ENCODE results near the gene RIMBP2. TPM values are rescaled to one million over a fixed set of nuclear protein-coding genes. Genes with fewer than 3 reads are reported as not detected.

The RIMBP2 gene
- polyA plus RNA-seq, 3 donors, result 16.5 to 26.5 (median 20.9) TPM

DNA sequence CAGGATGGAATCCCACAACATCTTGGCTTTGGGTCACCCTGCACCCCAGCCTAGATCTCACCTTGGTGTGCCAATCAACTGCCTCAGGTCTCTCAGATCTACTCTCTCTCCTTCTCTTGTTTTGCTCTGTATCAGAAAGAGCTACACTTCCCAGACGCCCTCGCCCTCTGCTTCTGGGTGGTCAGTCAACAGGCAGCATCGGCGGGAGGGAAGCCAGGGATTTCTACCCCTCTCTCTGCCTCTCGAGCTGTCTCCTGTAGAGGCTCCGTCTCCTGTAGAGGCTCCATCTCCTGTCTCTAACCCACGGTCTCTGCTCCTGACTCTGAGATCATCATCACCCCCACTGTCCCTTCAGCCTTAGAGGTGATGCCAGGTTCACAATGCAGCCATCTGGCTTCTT lies 226.8 kb downstream of the RIMBP2 start:
- DNase-seq (ENCODE audit: extremely low read depth in 1 of 11, low read depth in 9 of 11, low spot score in 4 of 11), result no peak

DNA sequence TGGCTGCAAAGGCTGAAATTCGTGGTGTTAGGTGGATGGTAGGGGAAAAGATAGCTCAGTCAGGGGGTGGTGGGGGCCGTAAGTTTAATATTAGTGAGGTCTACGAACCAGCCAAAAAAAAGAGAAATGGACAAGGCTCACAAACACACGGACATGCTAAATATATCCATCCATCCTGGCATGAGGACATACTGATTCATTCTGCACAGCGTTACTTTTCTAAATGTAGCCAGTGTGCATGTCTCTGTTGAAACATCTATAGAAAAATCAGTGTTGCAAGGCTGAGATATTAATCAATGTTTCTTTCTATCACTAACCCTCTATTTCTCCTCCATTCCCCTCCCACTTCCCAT lies 227.8 kb downstream of the RIMBP2 start:
- no peak for DNase-seq (ENCODE audit: extremely low read depth in 1 of 11, low read depth in 9 of 11, low spot score in 4 of 11)

DNA sequence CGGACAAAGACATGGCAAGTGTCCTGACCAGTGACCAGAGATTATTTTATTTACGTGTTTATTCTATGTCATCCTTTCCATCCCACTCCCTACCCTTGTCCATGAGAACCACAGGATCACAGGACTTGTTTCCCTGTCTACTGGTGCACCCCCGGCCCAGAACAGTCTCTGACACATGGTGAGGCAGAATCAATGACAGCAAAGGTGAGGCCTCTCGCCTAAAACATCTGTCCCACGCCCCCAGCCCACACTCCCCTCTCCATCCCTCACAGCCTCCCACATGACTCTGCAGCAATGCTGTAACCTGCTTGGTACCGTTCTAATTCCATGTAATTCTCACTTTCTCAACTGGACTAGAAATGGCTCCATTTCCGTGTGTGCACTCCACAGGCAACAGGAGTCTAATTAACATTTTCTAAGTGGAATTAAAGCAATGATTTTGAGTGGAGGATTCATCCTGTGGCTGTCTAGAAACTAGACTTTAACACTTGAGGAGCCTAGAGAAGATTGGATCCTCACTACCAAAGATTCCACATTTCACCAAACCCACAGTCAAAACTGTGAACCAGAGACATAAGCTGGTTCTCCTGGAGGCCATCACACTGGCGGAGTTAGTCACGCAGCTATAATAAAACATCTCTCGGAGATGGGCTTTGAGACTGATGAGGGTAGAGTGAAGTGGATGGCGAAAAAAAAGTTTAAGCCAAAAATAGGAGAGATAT lies 228.3 kb downstream of the RIMBP2 start:
- no peak for DNase-seq (ENCODE audit: extremely low read depth in 1 of 11, low read depth in 9 of 11, low spot score in 4 of 11)

DNA sequence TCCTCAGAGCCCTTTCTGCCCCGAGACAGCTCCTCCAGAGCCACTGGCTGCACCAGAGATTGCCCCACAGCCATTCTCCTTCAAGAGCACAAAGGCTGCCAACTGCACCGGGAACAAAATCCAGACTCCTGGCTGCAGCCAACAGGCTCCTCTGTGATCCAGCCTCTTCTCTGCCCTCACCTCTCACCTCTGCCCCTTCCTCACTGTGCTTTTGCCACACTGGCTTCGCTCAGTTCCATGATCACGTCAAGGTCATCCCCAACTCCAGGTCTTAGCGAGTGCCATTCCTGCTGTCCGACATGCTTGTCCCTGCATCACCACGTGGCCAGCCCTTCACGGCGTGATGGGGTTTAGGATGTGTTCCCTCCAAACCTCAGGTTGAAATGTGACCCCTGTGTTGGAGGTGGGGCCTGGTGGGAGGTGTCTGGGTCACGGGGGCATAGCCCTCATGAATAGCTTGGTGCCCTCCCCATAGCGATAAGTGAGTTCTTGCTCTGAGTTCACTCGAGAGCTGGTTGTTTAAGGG lies 229.1 kb downstream of the RIMBP2 start:
- DNase-seq (ENCODE audit: extremely low read depth in 1 of 11, low read depth in 9 of 11, low spot score in 4 of 11), result no peak

DNA sequence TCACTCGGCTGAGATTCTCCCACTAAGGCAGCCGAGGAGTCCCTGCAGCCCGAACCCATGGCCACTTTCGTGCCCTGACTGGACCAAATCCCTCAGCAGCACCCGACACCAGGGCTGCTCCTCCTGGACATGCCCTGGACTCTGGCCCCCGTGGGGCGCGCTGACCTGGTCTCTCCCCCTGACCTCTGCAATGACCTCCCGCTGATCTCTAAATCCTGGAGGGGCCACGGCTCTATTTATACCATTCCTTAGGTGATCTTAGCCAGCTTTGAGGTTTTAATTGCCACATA lies 230.0 kb downstream of the RIMBP2 start:
- no peak for DNase-seq (ENCODE audit: extremely low read depth in 1 of 11, low read depth in 9 of 11, low spot score in 4 of 11)

DNA sequence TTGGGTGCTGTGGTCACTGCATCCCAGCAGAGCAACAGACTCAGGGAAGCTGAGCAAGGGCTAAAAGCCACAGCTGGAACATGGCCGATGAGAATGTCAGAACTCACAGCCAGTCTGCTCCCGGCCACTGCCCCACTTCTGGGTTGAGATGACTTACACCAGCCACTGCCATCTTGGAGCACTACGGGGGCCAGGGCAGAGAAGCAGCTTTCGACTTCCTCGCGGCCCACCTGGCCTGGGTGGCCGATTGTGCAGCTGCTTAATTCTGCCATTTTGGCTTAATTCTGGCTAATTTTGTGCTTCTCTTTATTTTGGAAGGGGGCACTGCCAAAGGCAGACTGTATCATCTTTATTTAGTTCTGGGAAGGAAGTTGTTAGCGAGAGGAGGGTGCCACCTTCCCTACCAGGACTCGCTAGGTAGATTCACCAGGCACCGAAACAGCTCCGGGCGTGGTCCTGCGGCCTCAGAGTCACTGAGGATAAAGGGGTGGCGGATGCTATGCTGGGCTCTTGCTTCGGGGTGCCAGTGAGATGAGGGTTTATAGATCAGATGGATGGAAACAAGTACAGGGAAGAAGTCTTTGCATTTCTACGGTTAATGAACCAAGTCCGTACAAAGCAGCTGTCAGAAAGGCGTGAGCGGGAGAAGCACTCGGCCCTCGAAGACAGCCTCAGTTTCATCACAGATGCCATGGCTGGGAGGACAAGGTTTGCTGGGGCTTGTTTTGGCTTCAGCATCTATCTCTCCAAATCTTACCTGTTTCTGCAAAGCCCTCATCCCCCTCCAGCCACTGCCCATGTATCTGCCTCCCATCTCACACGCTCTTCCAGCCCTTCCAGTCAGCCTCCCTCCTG lies 230.6 kb downstream of the RIMBP2 start:
- no peak for DNase-seq (ENCODE audit: extremely low read depth in 1 of 11, low read depth in 9 of 11, low spot score in 4 of 11)

DNA sequence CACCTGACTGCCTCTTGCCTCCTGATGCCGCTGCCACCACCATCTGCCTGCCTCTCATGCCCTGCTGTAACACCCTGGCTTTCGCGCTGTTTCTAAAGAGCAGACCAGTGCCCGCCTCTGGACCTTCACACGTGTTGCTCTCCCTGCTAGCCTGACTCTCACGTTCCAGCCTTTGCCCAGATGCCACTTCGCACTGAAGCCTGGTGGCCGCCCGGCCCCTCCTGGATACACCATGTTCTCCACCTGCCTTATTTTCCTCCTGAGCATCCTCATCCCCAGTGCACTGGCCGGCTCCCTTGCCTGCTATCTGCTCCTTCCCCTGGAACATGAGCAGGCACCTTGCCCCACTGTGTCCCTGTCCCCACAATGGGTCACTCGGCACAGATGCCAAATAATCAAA lies 231.9 kb downstream of the RIMBP2 start:
- DNase-seq (ENCODE audit: extremely low read depth in 1 of 11, low read depth in 9 of 11, low spot score in 4 of 11), result no peak

DNA sequence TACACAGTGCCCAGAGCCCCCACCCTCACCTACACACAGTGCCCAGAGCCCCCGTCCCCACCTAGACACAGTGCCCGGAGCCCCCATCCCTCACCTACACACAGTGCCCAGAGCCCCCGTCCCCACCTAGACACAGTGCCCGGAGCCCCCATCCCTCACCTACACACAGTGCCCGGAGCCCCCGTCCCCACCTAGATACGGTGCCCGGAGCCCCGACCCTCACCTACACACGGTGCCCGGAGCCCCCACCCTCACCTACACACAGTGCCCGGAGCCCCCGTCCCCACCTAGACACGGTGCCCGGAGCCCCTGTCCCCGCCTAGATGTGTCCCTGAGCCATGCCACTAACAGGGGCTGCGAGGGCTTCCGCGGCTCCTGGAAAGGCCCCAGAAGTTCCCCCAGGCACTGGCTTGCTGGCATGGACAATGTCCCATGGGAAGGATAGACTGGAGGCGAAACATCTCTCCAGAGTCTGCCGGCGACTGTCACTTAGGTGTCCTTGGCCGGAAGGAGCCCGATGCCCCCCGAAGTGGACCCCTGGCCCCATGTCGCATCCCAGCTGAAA lies 232.4 kb downstream of the RIMBP2 start:
- DNase-seq (ENCODE audit: extremely low read depth in 1 of 11, low read depth in 9 of 11, low spot score in 4 of 11), result no peak

DNA sequence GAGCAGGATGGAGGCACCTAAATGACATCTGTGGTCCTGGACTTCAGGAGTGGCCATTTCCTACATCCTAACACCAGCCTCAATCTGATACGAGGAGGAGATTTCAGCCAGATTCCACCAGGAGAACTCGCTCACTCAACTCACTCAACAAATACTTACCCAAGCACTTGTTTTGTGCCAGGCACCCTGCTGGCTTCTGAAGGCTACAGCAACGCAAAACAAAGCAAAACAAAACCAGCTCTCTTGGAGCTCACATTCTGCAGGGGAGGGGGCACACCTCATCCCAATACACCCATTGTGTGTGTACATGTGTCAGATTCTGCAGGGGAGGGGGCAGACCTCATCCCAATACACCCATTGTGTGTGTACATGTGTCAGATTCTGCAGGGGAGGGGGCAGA lies 233.7 kb downstream of the RIMBP2 start:
- DNase-seq (ENCODE audit: extremely low read depth in 1 of 11, low read depth in 9 of 11, low spot score in 4 of 11), result no peak

DNA sequence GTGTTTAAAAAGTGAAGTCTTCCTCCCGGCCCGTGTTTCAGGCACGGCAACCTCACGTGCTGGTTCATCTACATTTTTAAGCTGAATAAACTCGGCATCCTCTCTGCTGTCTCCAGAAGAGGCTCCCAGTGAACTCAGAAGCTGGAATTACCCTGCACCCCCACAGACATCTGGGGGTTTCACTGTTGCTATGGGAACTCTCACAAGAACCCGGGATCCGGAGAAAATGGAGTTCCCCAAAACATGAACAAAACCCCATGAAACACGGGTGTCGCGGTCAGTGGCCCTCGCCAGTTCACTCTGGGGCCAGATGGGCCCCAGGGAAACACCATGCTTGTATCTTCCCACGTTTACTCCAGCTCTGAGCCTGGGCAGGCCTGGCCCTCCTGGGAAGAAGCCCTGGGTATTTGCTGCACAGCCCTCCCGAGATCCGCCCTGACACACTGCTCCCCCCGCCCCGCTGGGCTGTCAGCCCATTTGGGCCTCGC lies 234.7 kb downstream of the RIMBP2 start:
- no peak for DNase-seq (ENCODE audit: extremely low read depth in 1 of 11, low read depth in 9 of 11, low spot score in 4 of 11)

DNA sequence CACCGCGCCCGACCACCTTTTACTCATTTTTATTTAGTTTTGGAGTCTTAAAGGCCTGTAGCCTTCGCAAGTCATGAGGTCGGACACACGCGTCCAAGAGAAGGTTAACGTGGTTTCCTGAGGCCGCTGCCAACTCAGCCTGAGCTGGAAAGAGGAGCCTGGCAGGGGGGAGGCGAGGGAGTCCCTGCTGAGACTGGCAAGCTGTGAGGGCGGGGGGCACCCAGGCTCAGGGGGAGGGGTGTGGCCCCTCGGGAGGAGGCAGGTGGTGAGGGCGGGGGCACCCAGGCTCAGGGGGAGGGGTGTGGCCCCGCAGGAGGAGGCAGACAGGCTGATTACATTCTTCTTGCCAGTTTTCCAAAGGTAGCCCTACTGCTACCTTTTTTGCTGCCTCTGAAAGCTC lies 235.2 kb downstream of the RIMBP2 start:
- no peak for DNase-seq (ENCODE audit: extremely low read depth in 1 of 11, low read depth in 9 of 11, low spot score in 4 of 11)

DNA sequence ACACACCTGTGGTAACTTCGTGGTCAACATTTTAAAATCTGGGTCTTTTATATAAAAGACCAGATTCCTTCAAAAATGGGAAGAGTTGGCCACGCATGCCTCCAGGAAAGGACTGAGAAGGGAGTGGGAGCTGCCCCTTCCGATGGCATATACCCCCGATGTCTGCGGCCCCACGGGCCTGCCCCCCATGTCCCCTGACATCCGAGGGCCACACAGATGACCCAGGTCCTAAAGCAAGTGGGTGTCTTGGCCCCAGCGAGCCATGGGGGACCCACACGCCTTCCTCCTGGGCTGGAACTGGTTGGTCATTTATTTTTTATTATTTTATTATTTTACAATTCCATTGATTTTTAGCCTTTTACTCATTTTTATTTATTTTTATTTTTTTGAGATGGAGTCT lies 235.9 kb downstream of the RIMBP2 start:
- DNase-seq (ENCODE audit: extremely low read depth in 1 of 11, low read depth in 9 of 11, low spot score in 4 of 11), result no peak

DNA sequence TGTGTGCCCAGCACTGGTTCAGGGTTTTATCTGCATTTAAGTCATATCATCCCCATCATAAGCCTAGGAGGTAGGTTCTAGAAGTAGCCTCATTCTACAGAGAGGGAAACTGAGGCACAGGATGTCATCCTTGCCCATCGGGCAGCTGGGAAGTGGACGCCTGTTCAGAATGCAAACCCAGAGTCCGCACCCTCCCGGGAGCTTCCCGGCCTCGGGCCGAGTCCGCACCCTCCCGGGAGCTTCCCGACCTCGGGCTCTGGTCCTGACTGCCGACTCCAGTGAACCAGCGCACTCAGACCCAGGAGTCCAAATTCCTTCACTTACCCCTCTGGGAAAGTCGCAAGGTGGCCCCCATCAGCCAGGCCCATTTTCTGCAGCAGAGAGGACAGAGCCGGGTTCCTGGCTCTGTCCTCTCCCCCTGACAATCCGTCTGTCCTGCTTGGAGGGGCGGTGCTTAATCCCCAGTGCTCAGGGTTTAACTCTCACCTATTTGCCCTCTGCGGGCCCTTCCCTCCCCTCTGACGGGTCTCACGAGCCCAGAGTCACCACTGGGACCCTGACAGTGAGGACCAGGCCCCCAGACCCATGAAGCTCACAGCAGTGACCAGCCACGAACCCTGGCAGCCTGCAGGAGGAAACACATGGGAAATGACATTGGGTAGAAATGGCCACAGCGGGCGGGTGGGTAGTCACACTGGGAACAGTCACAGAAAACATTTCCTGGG lies 236.5 kb downstream of the RIMBP2 start:
- DNase-seq (ENCODE audit: extremely low read depth in 1 of 11, low read depth in 9 of 11, low spot score in 4 of 11), result no peak

DNA sequence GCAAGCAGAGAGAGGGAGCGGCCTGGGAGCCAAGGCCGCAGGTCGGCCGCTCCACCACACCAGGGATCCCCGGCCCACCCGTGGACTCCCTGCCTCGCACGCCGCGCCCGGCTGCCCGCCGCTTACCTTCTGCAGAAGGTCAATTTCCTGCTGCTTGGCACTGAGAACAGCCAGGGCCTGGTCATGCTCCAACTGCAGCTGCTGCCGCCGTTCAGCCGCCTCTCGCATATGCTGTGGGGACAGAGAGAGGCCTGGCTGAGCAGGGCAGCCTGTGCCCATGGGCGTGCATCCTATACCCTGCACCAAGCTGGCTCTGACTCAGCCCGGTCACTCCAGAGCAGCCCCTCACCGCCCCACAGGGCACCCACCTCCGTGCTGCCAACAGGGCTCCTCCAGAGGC lies 237.3 kb downstream of the RIMBP2 start:
- no peak for DNase-seq (ENCODE audit: extremely low read depth in 1 of 11, low read depth in 9 of 11, low spot score in 4 of 11)

DNA sequence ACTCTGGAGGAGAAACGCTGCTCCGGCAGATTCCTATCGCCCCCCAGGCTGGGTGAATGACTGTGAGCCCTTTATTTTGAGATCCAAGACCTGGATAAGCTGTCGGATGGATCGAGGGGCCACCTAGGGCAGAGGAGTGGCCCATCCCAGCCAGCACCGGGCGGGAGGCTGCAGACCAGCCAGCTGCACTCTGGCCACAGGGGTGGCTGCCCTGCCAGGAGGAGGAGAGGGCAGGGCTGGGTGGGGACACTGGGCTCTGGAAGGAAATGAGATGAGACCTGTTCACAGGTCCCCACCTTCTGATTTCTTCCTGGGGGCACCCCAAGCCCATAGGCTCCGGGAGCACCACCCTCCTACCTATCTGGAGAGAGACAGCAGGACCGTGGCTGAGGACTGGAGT lies 238.4 kb downstream of the RIMBP2 start:
- no peak for DNase-seq (ENCODE audit: extremely low read depth in 1 of 11, low read depth in 9 of 11, low spot score in 4 of 11)

DNA sequence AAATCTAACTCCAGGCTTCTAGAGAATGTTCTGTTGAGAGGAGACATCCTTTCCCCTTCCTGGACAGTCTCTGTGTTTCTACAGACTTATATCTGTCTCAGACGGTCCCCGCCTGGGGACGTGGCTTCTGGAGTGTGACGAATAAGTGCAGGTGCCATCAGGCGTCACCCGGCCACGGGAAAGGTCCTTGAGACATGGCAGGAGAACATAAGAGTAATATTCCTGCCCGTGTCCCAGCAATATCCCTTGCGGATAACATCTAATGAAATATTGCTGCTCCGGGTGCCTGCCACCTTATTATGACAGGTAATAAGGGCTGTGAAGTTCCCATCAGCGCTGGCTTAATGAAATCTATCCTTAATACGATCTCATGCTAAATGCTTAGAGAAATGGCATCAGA lies 238.8 kb downstream of the RIMBP2 start:
- DNase-seq (ENCODE audit: extremely low read depth in 1 of 11, low read depth in 9 of 11, low spot score in 4 of 11), result no peak

DNA sequence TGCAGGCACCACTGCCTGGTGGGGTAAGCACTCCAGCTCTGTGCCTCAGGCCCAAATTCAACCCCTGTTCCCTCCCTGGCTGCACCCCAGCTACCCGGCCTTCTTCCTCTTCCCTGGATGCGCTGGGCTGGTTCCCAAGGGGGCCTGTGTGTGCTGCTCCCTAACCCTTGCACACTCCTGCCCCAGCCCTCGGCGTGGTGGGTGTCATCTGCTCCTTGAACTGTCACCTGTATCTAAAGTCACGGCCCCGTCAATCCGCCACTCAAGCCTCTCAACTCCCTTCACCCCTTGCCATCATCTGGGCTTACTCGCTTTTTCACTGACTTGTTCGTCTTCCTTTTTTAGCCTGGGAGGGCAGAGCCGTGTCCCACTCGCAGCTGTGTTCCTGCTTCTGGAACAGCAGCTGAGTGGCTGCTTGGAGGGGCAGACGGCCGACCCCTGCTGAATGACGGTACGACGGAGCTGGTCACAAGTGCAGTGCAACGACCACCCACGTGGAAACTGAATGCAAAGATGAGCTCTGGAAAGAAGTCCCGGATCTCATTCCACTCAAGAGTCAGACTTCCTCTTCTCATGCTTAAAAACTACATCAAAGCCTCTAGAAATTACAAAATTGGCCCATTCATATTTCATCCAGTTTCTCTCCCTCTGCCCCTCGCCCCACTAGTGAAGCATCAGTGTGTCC lies 239.5 kb downstream of the RIMBP2 start:
- peak in 5 of 11 donors; percentile 3 to 10 (median 9) for DNase-seq (ENCODE audit: extremely low read depth in 1 of 11, low read depth in 9 of 11, low spot score in 4 of 11)

DNA sequence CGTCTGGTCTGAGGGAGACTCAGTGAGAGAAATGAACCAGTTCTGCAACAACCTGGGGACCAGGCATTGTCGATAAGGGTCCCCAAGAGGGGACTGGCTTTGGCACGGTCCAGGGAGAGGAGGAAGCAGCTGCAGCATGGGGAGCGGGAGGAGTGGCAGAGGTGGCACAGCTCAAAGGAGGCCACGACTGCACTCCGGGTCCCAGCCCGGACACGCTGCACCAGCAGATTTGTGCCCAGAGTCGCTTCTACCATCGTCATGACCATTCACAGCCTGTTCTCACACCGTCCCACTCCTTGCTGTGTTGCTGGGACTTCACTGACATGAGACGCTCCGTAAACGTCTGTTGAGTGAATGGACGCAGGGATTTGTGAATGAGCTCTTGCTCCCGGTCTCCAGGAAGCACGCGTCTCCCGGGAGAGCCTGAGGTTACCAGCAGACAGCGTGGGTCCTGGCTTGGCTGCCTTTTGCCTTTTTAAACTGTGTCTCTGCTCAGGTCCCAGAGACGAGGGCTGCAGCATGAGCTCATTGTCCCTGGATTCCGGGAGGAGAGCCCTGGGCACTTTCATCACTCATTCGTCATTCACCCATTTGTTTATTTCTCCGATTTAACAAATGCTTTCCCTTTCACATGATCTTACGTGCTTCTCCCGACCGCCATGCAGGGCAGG lies 241.4 kb downstream of the RIMBP2 start:
- no peak for DNase-seq (ENCODE audit: extremely low read depth in 1 of 11, low read depth in 9 of 11, low spot score in 4 of 11)

DNA sequence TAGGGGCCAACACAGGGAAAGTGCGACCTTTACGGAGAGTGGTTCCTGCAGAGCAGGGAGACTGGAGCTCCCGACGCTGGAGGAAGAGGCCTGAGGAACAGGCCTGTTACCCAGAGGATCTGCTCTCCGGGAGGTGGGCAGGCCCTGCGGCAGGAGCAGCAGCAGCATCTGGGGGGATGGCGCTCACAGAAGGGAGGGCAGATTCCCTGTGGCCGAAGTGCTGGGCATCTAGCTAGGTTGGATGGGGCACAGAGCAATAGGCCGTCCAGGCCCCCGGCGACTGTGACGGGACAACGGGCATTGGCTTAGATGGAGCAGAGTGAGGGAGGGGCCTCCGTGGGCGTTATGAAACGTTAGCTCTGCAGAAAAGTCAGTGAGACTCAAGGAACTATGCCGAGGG lies 242.8 kb downstream of the RIMBP2 start:
- DNase-seq (ENCODE audit: extremely low read depth in 1 of 11, low read depth in 9 of 11, low spot score in 4 of 11), result no peak
